ENCODE results near the gene SIRT2. TPM values are rescaled to one million over a fixed set of nuclear protein-coding genes. Genes with fewer than 3 reads are reported as not detected.

The SIRT2 gene
- total and polyA plus RNA-seq, 2 donors (not counting 1 experiment from before 2014, with no cell fraction given), result 42.4 to 65.9 TPM

GRCh38 chr19:38946229-38947010 is 47.0 kb upstream of the SIRT2 start:
- Histone ChIP-seq H3K36me3 (replicated peaks in 1 of 2; ENCODE audit: control extremely low read depth in 1 of 2, control insufficient read depth in 1 of 2, extremely low read depth in 1 of 2, insufficient read depth in 2 of 2, low read length in 1 of 2) (no peaks in the 10 kb centered on the region), H3K27me3 (replicated peaks in 1 of 4; ENCODE audit: control extremely low read depth in 1 of 4, control insufficient read depth in 3 of 4, insufficient read depth in 4 of 4, low read length in 3 of 4) (peaks cover 0 to 22% (median 2%) of the 10 kb centered on the region in 4 experiments), H3K4me1 (ENCODE audit: control insufficient read depth in 2 of 2, insufficient read depth in 2 of 2, low read length in 2 of 2) (peaks cover 10 to 12% of the 10 kb centered on the region in 2 donors), H2AFZ (ENCODE audit: insufficient read depth, low read depth, low read length, poor library complexity, severe bottlenecking) (no peak overlapping the region), H3K9ac (ENCODE audit: low read length) (no peak overlapping the region), H4K20me1 (ENCODE audit: control insufficient read depth, insufficient read depth, low read length, poor library complexity, severe bottlenecking) (no peaks in the 10 kb centered on the region), H3K4me2 (replicated peaks; ENCODE audit: low read depth, low read length, poor library complexity, severe bottlenecking) (no peak overlapping the region), H3K4me3 (ENCODE audit: control extremely low read depth in 1 of 5, extremely low read depth in 1 of 5, insufficient read depth in 1 of 5, low read depth in 2 of 5, low read length in 4 of 5) (no peak overlapping the region), H3K9me3 (ENCODE audit: control extremely low read depth in 1 of 3, control insufficient read depth in 2 of 3, insufficient read depth in 1 of 3, low read length in 2 of 3) (peaks cover 0 to 19% (median 0%) of the 10 kb centered on the region in 3 donors), H3K27ac (ENCODE audit: low read length in 2 of 2) (no peak overlapping the region), H3K79me2 (ENCODE audit: control insufficient read depth, insufficient read depth, low read length) (no peaks in the 10 kb centered on the region)
- Mint-ChIP-seq H3K4me3 (no peak overlapping the region), H3K27ac (no peak overlapping the region), H3K4me1 (peaks cover 8% of the 10 kb centered on the region), H3K9me3 (ENCODE audit: insufficient read depth) (no peaks in the 10 kb centered on the region), H3K27me3 (peaks cover 28% of the 10 kb centered on the region)
- intact Hi-C loops (cut with micrococcal nuclease), result no loop called here
- TF ChIP-seq EZH2 (IDR thresholded peaks at IDR 0.05; ENCODE audit: borderline replicate concordance, insufficient read depth, low read depth, low read length, poor library complexity, severe bottlenecking) (no peak), CTCF (IDR thresholded peaks at IDR 0.05) (no peak)
- 71% methylated on average over 9 of the region's 11 CpGs for WGBS (ENCODE audit: insufficient coverage)
- DNase-seq, result no peak
- no peak for ATAC-seq (ENCODE audit: low read depth)
- CTCF ChIA-PET, result no interaction called here
- POLR2A ChIA-PET, result no interaction called here

GRCh38 chr19:38945562-38946228 is 46.3 kb upstream of the SIRT2 start:
- Mint-ChIP-seq H3K27me3 (peaks cover 26% of the 10 kb centered on the region), H3K27ac (no peak overlapping the region), H3K4me3 (no peak overlapping the region), H3K4me1 (peaks cover 8% of the 10 kb centered on the region), H3K9me3 (ENCODE audit: insufficient read depth) (no peaks in the 10 kb centered on the region)
- no peak for DNase-seq
- no peaks in the 10 kb centered on the region for H4K20me1 ChIP-seq (ENCODE audit: control insufficient read depth, insufficient read depth, low read length, poor library complexity, severe bottlenecking)
- H3K27ac ChIP-seq (ENCODE audit: low read length in 2 of 2), result no peak overlapping the region
- no peak overlapping the region for H3K9ac ChIP-seq (ENCODE audit: low read length)
- no peaks in the 10 kb centered on the region for H3K79me2 ChIP-seq (ENCODE audit: control insufficient read depth, insufficient read depth, low read length)
- intact Hi-C loops (cut with micrococcal nuclease), result no loop called here
- peaks cover 0 to 16% (median 2%) of the 10 kb centered on the region in 4 experiments for H3K27me3 ChIP-seq (replicated peaks in 1 of 4; ENCODE audit: control extremely low read depth in 1 of 4, control insufficient read depth in 3 of 4, insufficient read depth in 4 of 4, low read length in 3 of 4)
- POLR2A ChIA-PET, result no interaction called here
- H3K4me2 ChIP-seq (replicated peaks; ENCODE audit: low read depth, low read length, poor library complexity, severe bottlenecking), result no peak overlapping the region
- H3K4me1 ChIP-seq (ENCODE audit: control insufficient read depth in 2 of 2, insufficient read depth in 2 of 2, low read length in 2 of 2), result peaks cover 10 to 12% of the 10 kb centered on the region in 2 donors
- H3K36me3 ChIP-seq (replicated peaks in 1 of 2; ENCODE audit: control extremely low read depth in 1 of 2, control insufficient read depth in 1 of 2, extremely low read depth in 1 of 2, insufficient read depth in 2 of 2, low read length in 1 of 2), result no peaks in the 10 kb centered on the region
- H2AFZ ChIP-seq (ENCODE audit: insufficient read depth, low read depth, low read length, poor library complexity, severe bottlenecking), result no peak overlapping the region
- WGBS (ENCODE audit: insufficient coverage), result 44% methylated on average over 2 of the region's 3 CpGs
- no peak for TF ChIP-seq EZH2 (IDR thresholded peaks at IDR 0.05; ENCODE audit: borderline replicate concordance, insufficient read depth, low read depth, low read length, poor library complexity, severe bottlenecking)
- no peak for TF ChIP-seq CTCF (IDR thresholded peaks at IDR 0.05)
- peaks cover 0 to 17% (median 0%) of the 10 kb centered on the region in 3 donors for H3K9me3 ChIP-seq (ENCODE audit: control extremely low read depth in 1 of 3, control insufficient read depth in 2 of 3, insufficient read depth in 1 of 3, low read length in 2 of 3)
- no peak for ATAC-seq (ENCODE audit: low read depth)
- H3K4me3 ChIP-seq (ENCODE audit: control extremely low read depth in 1 of 5, extremely low read depth in 1 of 5, insufficient read depth in 1 of 5, low read depth in 2 of 5, low read length in 4 of 5), result no peak overlapping the region
- CTCF ChIA-PET, result interaction anchor here (0.9 kb wide), 1 partner anchor 12 kb away, joined by 3 read pairs; no protein-coding TSS in a partner anchor
